GM12864 (cell line): Measurements from ENCODE around the gene MPHOSPH8.

Experiments used
- DNase-seq: peaks from one replicate; pipeline ENCODE4 v3.0.0-alpha.2; 2011; ENCODE audit warnings: low read depth
- H3K4me3 ChIP-seq: 2 replicates; pipeline ENCODE4 v1.5.1; 2011; ENCODE audit warnings: mild to moderate bottlenecking, low read depth, low read length, control low read depth
- CTCF ChIP-seq: IDR thresholded peaks from 2 replicates; pipeline ENCODE4 v1.5.1; 2011; ENCODE audit warnings: low read depth, mild to moderate bottlenecking, moderate library complexity, low read length, control low read depth, inconsistent platforms; ENCODE audit errors: missing control alignments

MPHOSPH8 gene

GRCh38 chr13:19605161-19605955, 28.1 kb upstream of the MPHOSPH8 start:
- no peak overlapping the region for H3K4me3 ChIP-seq
- no peak for TF ChIP-seq CTCF
- no peak for DNase-seq

GRCh38 chr13:19606152-19606551, 27.3 kb upstream of the MPHOSPH8 start:
- no peak for TF ChIP-seq CTCF
- H3K4me3 ChIP-seq, result no peak overlapping the region
- no peak for DNase-seq

GRCh38 chr13:19606737-19607136, 26.7 kb upstream of the MPHOSPH8 start:
- no peak for TF ChIP-seq CTCF
- H3K4me3 ChIP-seq, result no peak overlapping the region
- no peak for DNase-seq

GRCh38 chr13:19607523-19608078, 25.9 kb upstream of the MPHOSPH8 start:
- no peak for DNase-seq
- no peak overlapping the region for H3K4me3 ChIP-seq
- TF ChIP-seq CTCF, result no peak

GRCh38 chr13:19618977-19619376, 14.5 kb upstream of the MPHOSPH8 start:
- peak; percentile 70 for TF ChIP-seq CTCF
- DNase-seq, result no peak

GRCh38 chr13:19622193-19622592, 11.3 kb upstream of the MPHOSPH8 start:
- DNase-seq, result no peak
- no peak for TF ChIP-seq CTCF
- H3K4me3 ChIP-seq, result no peak overlapping the region

More at GRCh38 chr13:19618977-19619376, 14.5 kb upstream of the MPHOSPH8 start:
- H3K4me3 ChIP-seq, result no peak overlapping the region

GRCh38 chr13:19624265-19624664, 9.2 kb upstream of the MPHOSPH8 start:
- no peak for TF ChIP-seq CTCF
- DNase-seq, result no peak
- no peak overlapping the region for H3K4me3 ChIP-seq
